Hypothalamus (tissue), 51 donors: Measurements from ENCODE around the gene PGAP6.

Source experiments
- DNase-seq, 51 donors: peaks; one replicate each; lab custom pipeline; 2025; lab: John Stamatoyannopoulos, UW

The PGAP6 gene

GRCh38 chr16:404971-405486 is 23.3 kb upstream of the PGAP6 start:
- DNase-seq, result no peak

- DNase-seq, result peak; percentile 41 to 98 (median 92)
Measured at GRCh38 chr16:401468-402348, 19.9 kb upstream of the PGAP6 start, which contains the start of gene DECR2. Gene DECR2, plus strand, starts transcription at chr16:401885. Its CDS starts 79 bp downstream, at chr16:401964.

DNA sequence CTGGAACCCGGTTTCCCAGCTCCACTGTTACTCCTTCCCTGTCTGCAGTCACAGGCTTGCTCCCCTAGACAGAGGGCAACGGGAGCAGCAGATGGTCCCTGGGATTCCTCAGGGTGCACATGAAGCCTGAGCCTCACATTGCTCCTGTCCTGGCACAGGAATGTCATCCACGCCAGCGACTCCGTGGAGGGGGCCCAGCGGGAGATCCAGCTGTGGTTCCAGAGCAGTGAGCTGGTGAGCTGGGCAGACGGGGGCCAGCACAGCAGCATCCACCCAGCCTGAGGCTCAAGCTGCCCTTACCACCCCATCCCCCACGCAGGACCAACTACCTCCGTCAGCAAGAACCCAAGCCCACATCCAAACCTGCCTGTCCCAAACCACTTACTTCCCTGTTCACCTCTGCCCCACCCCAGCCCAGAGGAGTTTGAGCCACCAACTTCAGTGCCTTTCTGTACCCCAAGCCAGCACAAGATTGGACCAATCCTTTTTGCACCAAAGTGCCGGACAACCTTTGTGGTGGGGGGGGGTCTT is 18.3 kb upstream of the PGAP6 start:
- no peak for DNase-seq

GRCh38 chr16:399340-400019 is 17.7 kb upstream of the PGAP6 start:
- no peak for DNase-seq

GRCh38 chr16:398561-399339 is 17.0 kb upstream of the PGAP6 start:
- no peak for DNase-seq

DNA sequence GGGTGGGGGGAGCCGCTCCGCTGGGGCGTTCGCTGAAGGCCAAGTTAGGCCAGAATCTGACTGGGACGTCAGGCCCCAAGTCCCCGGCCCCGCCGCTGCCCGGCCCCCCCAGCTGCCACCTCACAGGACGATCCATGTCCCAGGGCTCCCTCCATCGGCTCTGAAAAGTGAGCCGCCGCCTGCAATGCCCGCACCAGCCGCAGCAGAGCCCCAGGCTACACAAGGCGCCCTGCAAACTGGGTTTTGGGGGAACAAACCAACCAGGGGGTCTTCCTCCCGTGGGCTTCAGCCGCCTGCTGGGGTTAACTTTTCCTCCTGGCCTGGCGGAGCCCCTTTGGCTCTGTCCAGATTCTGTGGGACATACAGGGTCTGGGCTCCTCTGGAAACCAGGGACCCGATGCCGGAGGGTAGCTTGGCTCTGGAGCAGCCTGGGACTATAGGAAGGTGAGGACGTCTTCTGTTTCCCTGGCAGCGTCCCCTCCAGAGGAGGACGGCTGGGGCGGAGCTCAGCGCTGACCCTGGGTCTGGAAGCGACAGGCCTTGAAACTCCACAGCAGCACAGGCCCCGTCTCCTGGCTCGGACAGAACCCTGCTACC is 16.1 kb upstream of the PGAP6 start:
- DNase-seq, result peak in 39 of 51 donors; percentile 11 to 76 (median 46)

DNA sequence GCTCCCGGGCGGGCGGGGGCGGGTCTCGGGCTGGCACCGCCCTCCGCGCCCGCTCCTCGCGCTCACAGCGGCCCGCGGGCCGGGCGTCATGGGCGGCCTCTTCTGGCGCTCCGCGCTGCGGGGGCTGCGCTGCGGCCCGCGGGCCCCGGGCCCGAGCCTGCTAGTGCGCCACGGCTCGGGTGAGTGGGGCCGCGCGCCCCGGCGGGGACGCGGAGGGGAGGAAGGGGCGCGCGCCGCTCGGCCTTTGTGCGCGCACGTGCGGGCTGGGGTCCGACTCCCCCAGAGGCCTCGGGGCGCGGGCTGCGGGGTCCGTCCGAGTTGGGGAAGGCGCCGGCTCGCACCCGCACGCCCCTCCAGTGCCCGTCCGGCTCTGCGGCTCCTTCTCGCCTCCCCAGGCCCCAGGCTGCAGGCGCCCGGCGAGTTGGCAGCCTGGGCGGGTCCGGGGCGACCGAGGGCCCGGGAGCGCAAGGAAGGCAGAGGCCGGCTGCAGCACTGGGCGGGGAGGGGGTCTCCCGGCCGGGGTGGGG is 15.4 kb upstream of the PGAP6 start, which contains the start of gene NME4:
Gene NME4 (plus strand): TSS at position 65 of the 527 bp plus-strand sequence. CDS start 24 bp downstream, at position 89.
- DNase-seq, result peak in 8 of 51 donors; percentile 13 to 33 (median 26)

- peak in 24 of 51 donors; percentile 13 to 52 (median 36) for DNase-seq
Measured at GRCh38 chr16:396605-397004, 14.8 kb upstream of the PGAP6 start.

DNA sequence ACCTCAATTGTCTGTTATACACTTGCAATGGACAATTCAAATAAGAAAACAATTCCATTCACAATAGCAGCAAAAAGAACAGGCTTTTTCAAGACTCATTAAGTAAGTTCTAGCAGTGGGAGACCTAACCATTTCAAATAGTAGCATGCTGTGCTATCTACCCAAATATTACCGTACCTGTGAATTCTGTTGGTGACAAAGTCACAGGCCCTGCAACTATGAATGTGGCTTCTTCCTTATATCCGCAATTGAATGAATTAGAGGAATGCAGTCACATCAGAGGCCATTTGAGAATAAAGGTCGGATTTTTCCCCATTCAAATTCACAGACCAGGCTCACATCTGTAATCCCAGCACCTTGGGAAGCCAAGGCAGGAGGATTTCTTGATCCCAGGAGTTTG is 14.4 kb upstream of the PGAP6 start:
- no peak for DNase-seq

- no peak for DNase-seq
Measured at GRCh38 chr16:392450-393030, 10.8 kb upstream of the PGAP6 start.

DNA sequence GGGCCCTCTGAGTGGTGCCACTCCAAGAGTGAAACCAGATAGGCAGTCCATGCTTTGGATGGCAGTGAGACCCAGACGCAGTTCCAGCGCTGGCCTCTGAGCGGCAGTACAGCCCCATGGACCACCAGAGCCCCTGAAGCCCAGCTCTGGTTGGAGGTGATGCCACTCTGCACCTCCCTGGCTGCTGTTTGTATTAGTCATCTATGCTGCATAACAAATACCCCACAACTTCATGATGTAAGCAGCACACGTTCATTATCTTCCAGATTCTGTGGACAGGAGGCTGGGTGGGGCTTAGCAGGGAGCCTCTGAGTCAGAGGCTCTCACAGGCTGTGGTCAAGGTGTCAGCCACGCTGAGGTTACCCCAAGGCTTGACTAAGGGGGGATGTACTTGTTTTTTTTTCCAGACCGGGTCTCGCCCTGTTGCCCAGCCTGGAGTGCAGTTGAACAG is 10.1 kb upstream of the PGAP6 start:
- DNase-seq, result peak in 30 of 51 donors; percentile 6 to 76 (median 36)

GRCh38 chr16:389352-389751 is 7.6 kb upstream of the PGAP6 start:
- no peak for DNase-seq

- peak in 3 of 51 donors; percentile 16 to 22 (median 19) for DNase-seq
Measured at GRCh38 chr16:387761-388666, 6.2 kb upstream of the PGAP6 start.

GRCh38 chr16:386641-387156 is 4.9 kb upstream of the PGAP6 start:
- peak in 19 of 51 donors; percentile 9 to 58 (median 37) for DNase-seq

GRCh38 chr16:383326-384051 is 1.7 kb upstream of the PGAP6 start:
- peak in 1 of 51 donors; percentile 28 for DNase-seq

- peak in 2 of 51 donors; percentile 46 to 47 for DNase-seq
Measured at GRCh38 chr16:381012-381788, 578 bp downstream of the PGAP6 start.

GRCh38 chr16:380762-381011 is 1.1 kb downstream of the PGAP6 start:
- DNase-seq, result no peak
